SK-N-SH (cell line): ENCODE data around the gene CNOT4. TPM values are rescaled to one million over a fixed set of nuclear protein-coding genes. Genes with fewer than 3 reads are reported as not detected.
A peak's percentile ranks its signal among the peaks of the same experiment; 100 is the strongest.

ENCODE experiments used
- CTCF ChIA-PET: fragments of 300-600, 350-600 bp; formaldehyde crosslinking; extraction: SDS; loops from one replicate; lab custom pipeline; 2021; lab: Yijun Ruan, JAX
- POLR2A ChIA-PET: fragments of 350-600 bp; sonication (Branson Sonifier 250); formaldehyde crosslinking; extraction: SDS; loops from one replicate; lab custom pipeline; 2020; ENCODE audit warnings: antibody characterized with exemption, inconsistent platforms; lab: Yijun Ruan, JAX
- DNase-seq: peaks from one replicate; pipeline ENCODE4 v3.0.0; 2012
- H2AFZ ChIP-seq: fragments of 200-600 bp; sonication (generic); 2 replicates; pipeline ENCODE4 v1.8.1; 2016; ENCODE audit warnings: antibody characterized with exemption, mild to moderate bottlenecking, low read depth
- H3F3A ChIP-seq: fragments of 200-600 bp; sonication (generic); replicated peaks from 2 replicates; pipeline ENCODE3; 2016; ENCODE audit warnings: antibody characterized with exemption, mild to moderate bottlenecking; ENCODE audit not compliant: insufficient read depth
- H3K27ac ChIP-seq, 2 experiments: fragments of 200-500 bp in 1 of 2; fragments of 200-600 bp in 1 of 2; sonication (Bioruptor generic) in 1 of 2; sonication (generic), shearing (Covaris generic) in 1 of 2; 2 replicates each; pipeline versions ENCODE4 v1.5.1 to v1.6.1; 2014 to 2016; ENCODE audit warnings: low read depth in 2 of 2, inconsistent platforms in 1 of 2, low read length in 1 of 2, mild to moderate bottlenecking in 1 of 2, mixed read lengths in 1 of 2
- H3K27me3 ChIP-seq: fragments of 200-600 bp; sonication (generic), shearing (Covaris generic); 2 replicates; pipeline ENCODE4 v1.6.1; 2016; ENCODE audit warnings: mixed run types; ENCODE audit not compliant: insufficient read depth
- H3K36me3 ChIP-seq, 2 experiments: fragments of 200-500 bp in 1 of 2; fragments of 200-600 bp in 1 of 2; sonication (Bioruptor generic) in 1 of 2; sonication (generic) in 1 of 2; replicated peaks in 1 of 2; 2 replicates each; pipeline versions ENCODE3 to v1.5.1; 2014 to 2016; ENCODE audit warnings: low read length in 1 of 2, mild to moderate bottlenecking in 1 of 2; ENCODE audit not compliant: insufficient read depth in 2 of 2, control insufficient read depth in 1 of 2
- H3K4me1 ChIP-seq, 2 experiments: fragments of 200-500 bp in 1 of 2; fragments of 200-600 bp in 1 of 2; sonication (Bioruptor generic) in 1 of 2; sonication (generic), shearing (Covaris generic) in 1 of 2; 2 replicates each; pipeline versions ENCODE4 v1.5.1 to v1.6.1; 2014 to 2016; ENCODE audit warnings: low read depth in 1 of 2, low read length in 1 of 2, mixed run types in 1 of 2; ENCODE audit not compliant: insufficient read depth in 2 of 2, control insufficient read depth in 1 of 2
- H3K4me2 ChIP-seq: fragments of 200-600 bp; sonication (generic), shearing (Covaris generic); 2 replicates; pipeline ENCODE4 v1.6.1; 2017; ENCODE audit warnings: mixed run types
- H3K4me3 ChIP-seq, 2 experiments: fragments of 200-500 bp in 1 of 2; fragments of 200-600 bp in 1 of 2; sonication (Bioruptor generic) in 1 of 2; sonication (generic), shearing (Covaris generic) in 1 of 2; 2 replicates each; pipeline versions ENCODE4 v1.5.1 to v1.8.1; 2014 to 2016; ENCODE audit warnings: low read depth in 2 of 2, inconsistent platforms in 1 of 2, low read length in 1 of 2, mild to moderate bottlenecking in 1 of 2, mixed read lengths in 1 of 2, moderate library complexity in 1 of 2
- H3K79me2 ChIP-seq: fragments of 200-600 bp; sonication (generic); 2 replicates; pipeline ENCODE4 v1.8.1; 2017; ENCODE audit warnings: mild to moderate bottlenecking; ENCODE audit not compliant: insufficient read depth
- H3K9ac ChIP-seq: fragments of 200-600 bp; sonication (generic); 2 replicates; pipeline ENCODE4 v1.6.1; 2017; ENCODE audit warnings: mixed run types
- H3K9me2 ChIP-seq: fragments of 200-600 bp; sonication (generic); 2 replicates; pipeline ENCODE4 v1.6.1; 2017; ENCODE audit warnings: mixed run types
- H3K9me3 ChIP-seq: fragments of 200-600 bp; sonication (generic); 2 replicates; pipeline ENCODE4 v1.6.1; 2017; ENCODE audit warnings: mixed run types, mild to moderate bottlenecking, moderate library complexity
- H4K20me1 ChIP-seq: fragments of 200-600 bp; sonication (generic); 2 replicates; pipeline ENCODE4 v1.6.1; 2017; ENCODE audit warnings: mild to moderate bottlenecking, mixed run types; ENCODE audit not compliant: insufficient read depth
- CHD2 ChIP-seq: fragments of 150-350 bp; IDR thresholded peaks from 2 replicates; pipeline ENCODE4 v1.6.1; 2018; ENCODE audit warnings: low read length; ENCODE audit not compliant: partially characterized antibody
- ELF1 ChIP-seq: IDR thresholded peaks from 2 replicates; pipeline ENCODE4 v1.4.0; 2012
- FOXJ3 ChIP-seq: sonication (generic); formaldehyde crosslinking; IDR thresholded peaks from 2 replicates; pipeline ENCODE4 v1.5.1; 2020; ENCODE audit warnings: mild to moderate bottlenecking, missing genetic modification reagents
- FOXM1 ChIP-seq: IDR thresholded peaks from 2 replicates; pipeline ENCODE4 v1.4.0; 2012; ENCODE audit warnings: low read depth, mild to moderate bottlenecking
- MXI1 ChIP-seq: IDR thresholded peaks from 2 replicates; pipeline ENCODE4 v1.6.1; 2012; ENCODE audit warnings: mild to moderate bottlenecking, low read depth, low read length, improper control_type of control experiment
- RAD21 ChIP-seq: IDR thresholded peaks from 2 replicates; pipeline ENCODE4 v1.6.1; 2012; ENCODE audit warnings: mild to moderate bottlenecking, low read length
- RCOR1 ChIP-seq: fragments of 150-350 bp; IDR thresholded peaks from 2 replicates; pipeline ENCODE4 v1.6.1; 2017; ENCODE audit warnings: antibody characterized with exemption, low read length
- RXRA ChIP-seq: IDR thresholded peaks from 2 replicates; pipeline ENCODE4 v1.4.0; 2012; ENCODE audit warnings: low read depth, mild to moderate bottlenecking, borderline replicate concordance
- SMC3 ChIP-seq: IDR thresholded peaks from 2 replicates; pipeline ENCODE4 v1.6.1; 2012; ENCODE audit warnings: low read depth, low read length, improper control_type of control experiment
- WGBS: methylation state at CpG from one replicate; pipeline ENCODE4 v1.1.6; 2017; ENCODE audit warnings: low lambda C conversion rate; 5-methylcytosine and 5-hydroxymethylcytosine counted together
- polyA plus RNA-seq, 3 experiments: library from polyadenylated mRNA; depleted of rRNA; stranded (reverse); fragments of >200 nt; gene quantifications; 2 replicates each; pipeline ENCODE4 v1.2.3, GENCODE V29; 2012
- TF ChIP-seq, protein P1 (sequence below): fragments of 200-600 bp; sonication (generic); IDR thresholded peaks from 2 replicates; pipeline ENCODE4 v1.6.1; 2017; ENCODE audit warnings: antibody characterized with exemption, mild to moderate bottlenecking, moderate library complexity
- TF ChIP-seq, protein P2 (sequence below): IDR thresholded peaks from 2 replicates; pipeline ENCODE4 v1.6.1; 2012; ENCODE audit warnings: mild to moderate bottlenecking, low read depth, low read length, moderate library complexity
- TF ChIP-seq, protein P3 (sequence below): IDR thresholded peaks from 2 replicates; pipeline ENCODE4 v1.4.0; 2012; ENCODE audit warnings: low read depth, borderline replicate concordance

CNOT4 gene
- polyA plus RNA-seq, 1 of the 3 experiments (the other 2 are of a cell fraction), result 8.0 TPM

DNA sequence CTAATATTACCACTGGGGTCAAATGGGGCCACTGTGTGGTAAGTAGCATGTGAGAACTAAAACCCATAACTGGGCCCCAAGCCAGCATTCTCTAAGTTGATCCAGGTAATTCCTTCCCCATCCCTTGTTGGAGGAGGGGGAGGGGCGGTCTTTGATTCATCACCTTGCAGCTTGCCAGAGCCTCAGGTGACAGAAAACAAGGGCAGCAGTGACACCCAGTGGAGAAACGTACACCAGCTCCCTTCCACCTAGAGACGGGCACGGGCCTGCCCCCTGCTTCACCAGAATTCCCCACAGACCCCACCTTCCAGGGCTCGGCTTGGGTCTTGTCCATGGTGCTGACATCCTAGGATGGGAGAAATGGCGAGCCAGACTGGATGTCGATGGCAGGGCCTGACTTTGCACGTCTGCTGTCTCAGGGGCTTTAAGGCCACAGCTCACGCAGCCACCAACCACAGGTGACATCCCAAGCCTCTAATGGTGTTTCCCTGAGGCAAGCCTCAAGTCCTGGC lies 174.2 kb downstream of the CNOT4 start:
- peak; percentile 86 for DNase-seq
- H3K27me3 ChIP-seq, result no peaks in the 10 kb centered on the region
- TF ChIP-seq, protein P1, sequence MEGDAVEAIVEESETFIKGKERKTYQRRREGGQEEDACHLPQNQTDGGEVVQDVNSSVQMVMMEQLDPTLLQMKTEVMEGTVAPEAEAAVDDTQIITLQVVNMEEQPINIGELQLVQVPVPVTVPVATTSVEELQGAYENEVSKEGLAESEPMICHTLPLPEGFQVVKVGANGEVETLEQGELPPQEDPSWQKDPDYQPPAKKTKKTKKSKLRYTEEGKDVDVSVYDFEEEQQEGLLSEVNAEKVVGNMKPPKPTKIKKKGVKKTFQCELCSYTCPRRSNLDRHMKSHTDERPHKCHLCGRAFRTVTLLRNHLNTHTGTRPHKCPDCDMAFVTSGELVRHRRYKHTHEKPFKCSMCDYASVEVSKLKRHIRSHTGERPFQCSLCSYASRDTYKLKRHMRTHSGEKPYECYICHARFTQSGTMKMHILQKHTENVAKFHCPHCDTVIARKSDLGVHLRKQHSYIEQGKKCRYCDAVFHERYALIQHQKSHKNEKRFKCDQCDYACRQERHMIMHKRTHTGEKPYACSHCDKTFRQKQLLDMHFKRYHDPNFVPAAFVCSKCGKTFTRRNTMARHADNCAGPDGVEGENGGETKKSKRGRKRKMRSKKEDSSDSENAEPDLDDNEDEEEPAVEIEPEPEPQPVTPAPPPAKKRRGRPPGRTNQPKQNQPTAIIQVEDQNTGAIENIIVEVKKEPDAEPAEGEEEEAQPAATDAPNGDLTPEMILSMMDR, result peak; percentile 60
- no peak for TF ChIP-seq ELF1
- TF ChIP-seq, protein P2, sequence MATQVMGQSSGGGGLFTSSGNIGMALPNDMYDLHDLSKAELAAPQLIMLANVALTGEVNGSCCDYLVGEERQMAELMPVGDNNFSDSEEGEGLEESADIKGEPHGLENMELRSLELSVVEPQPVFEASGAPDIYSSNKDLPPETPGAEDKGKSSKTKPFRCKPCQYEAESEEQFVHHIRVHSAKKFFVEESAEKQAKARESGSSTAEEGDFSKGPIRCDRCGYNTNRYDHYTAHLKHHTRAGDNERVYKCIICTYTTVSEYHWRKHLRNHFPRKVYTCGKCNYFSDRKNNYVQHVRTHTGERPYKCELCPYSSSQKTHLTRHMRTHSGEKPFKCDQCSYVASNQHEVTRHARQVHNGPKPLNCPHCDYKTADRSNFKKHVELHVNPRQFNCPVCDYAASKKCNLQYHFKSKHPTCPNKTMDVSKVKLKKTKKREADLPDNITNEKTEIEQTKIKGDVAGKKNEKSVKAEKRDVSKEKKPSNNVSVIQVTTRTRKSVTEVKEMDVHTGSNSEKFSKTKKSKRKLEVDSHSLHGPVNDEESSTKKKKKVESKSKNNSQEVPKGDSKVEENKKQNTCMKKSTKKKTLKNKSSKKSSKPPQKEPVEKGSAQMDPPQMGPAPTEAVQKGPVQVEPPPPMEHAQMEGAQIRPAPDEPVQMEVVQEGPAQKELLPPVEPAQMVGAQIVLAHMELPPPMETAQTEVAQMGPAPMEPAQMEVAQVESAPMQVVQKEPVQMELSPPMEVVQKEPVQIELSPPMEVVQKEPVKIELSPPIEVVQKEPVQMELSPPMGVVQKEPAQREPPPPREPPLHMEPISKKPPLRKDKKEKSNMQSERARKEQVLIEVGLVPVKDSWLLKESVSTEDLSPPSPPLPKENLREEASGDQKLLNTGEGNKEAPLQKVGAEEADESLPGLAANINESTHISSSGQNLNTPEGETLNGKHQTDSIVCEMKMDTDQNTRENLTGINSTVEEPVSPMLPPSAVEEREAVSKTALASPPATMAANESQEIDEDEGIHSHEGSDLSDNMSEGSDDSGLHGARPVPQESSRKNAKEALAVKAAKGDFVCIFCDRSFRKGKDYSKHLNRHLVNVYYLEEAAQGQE, result peak; percentile 99
- TF ChIP-seq RCOR1, result peak; percentile 35; the same call in 1 of the 2 replicates
- peak; percentile 89 for TF ChIP-seq CHD2
- TF ChIP-seq FOXM1, result no peak
- 0 out of 2 replicates have a peak, but pooled peaks have one; percentile 33 for TF ChIP-seq FOXJ3 (CRISPR knock-in tag)
- no peak for TF ChIP-seq MXI1
- TF ChIP-seq RAD21, result peak; percentile 99
- TF ChIP-seq, protein P3, sequence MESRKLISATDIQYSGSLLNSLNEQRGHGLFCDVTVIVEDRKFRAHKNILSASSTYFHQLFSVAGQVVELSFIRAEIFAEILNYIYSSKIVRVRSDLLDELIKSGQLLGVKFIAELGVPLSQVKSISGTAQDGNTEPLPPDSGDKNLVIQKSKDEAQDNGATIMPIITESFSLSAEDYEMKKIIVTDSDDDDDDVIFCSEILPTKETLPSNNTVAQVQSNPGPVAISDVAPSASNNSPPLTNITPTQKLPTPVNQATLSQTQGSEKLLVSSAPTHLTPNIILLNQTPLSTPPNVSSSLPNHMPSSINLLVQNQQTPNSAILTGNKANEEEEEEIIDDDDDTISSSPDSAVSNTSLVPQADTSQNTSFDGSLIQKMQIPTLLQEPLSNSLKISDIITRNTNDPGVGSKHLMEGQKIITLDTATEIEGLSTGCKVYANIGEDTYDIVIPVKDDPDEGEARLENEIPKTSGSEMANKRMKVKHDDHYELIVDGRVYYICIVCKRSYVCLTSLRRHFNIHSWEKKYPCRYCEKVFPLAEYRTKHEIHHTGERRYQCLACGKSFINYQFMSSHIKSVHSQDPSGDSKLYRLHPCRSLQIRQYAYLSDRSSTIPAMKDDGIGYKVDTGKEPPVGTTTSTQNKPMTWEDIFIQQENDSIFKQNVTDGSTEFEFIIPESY, result no peak
- TF ChIP-seq RXRA, result no peak
- TF ChIP-seq SMC3, result peak; percentile 98
- TF ChIP-seq, all 33 proteins: peak for 7
- Histone ChIP-seq H3F3A (no peaks in the 10 kb centered on the region), H2AFZ (no peak overlapping the region), H3K9me3 (no peaks in the 10 kb centered on the region), H3K27ac (no peak overlapping the region), H3K9me2 (no peaks in the 10 kb centered on the region), H3K4me3 (no peak overlapping the region), H3K4me1 (peaks cover 0 to 15% of the 10 kb centered on the region in 2 experiments; a peak in 1 of 4 replicates), H3K4me2 (no peak overlapping the region), H3K36me3 (no peaks in the 10 kb centered on the region), H3K9ac (no peak overlapping the region), H3K79me2 (no peaks in the 10 kb centered on the region), H4K20me1 (no peaks in the 10 kb centered on the region)
- ChIA-PET CTCF (interaction anchor here (0.6 to 19.6 kb wide), 70 partner anchors 8 to 1359 kb away, joined by 3 to 737 read pairs (median 5); partner anchors contain the start of genes CNOT4, NUP205 and STMP1), POLR2A (interaction anchor here (0.6 to 1.7 kb wide), 4 partner anchors 15 to 139 kb away, joined by 3 to 8 read pairs (median 3); no protein-coding TSS in a partner anchor)
- 37% methylated on average over 7 of the region's 9 CpGs for WGBS
